ENCODE results near the gene FASN.

Gene FASN

GRCh38 chr17:82054351-82055022 is 43.5 kb downstream of the FASN start:
- DNase-seq (ENCODE audit: low read depth), result no peak
- H3K4me3 ChIP-seq (ENCODE audit: control insufficient read depth, low read depth, low read length), result no peak overlapping the region
- no peak for TF ChIP-seq CTCF (conservative IDR thresholded peaks at IDR 0.05; ENCODE audit: control insufficient read depth, insufficient read depth, low read depth, low read length)

GRCh38 chr17:82053556-82054263 is 44.3 kb downstream of the FASN start:
- no peak for TF ChIP-seq CTCF (conservative IDR thresholded peaks at IDR 0.05; ENCODE audit: control insufficient read depth, insufficient read depth, low read depth, low read length)
- no peak for DNase-seq (ENCODE audit: low read depth)
- H3K4me3 ChIP-seq (ENCODE audit: control insufficient read depth, low read depth, low read length), result no peak overlapping the region

- H3K4me3 ChIP-seq (ENCODE audit: control insufficient read depth, low read depth, low read length), result peak overlapping the region; percentile 70
- TF ChIP-seq CTCF (conservative IDR thresholded peaks at IDR 0.05; ENCODE audit: control insufficient read depth, insufficient read depth, low read depth, low read length), result no peak
- no peak for DNase-seq (ENCODE audit: low read depth)
Observed at GRCh38 chr17:82053130-82053529, 44.9 kb downstream of the FASN start.

- peak overlapping the region; percentile 70 for H3K4me3 ChIP-seq (ENCODE audit: control insufficient read depth, low read depth, low read length)
- no peak for DNase-seq (ENCODE audit: low read depth)
- no peak for TF ChIP-seq CTCF (conservative IDR thresholded peaks at IDR 0.05; ENCODE audit: control insufficient read depth, insufficient read depth, low read depth, low read length)
Observed at GRCh38 chr17:82052638-82053059, 45.4 kb downstream of the FASN start.

- TF ChIP-seq CTCF (conservative IDR thresholded peaks at IDR 0.05; ENCODE audit: control insufficient read depth, insufficient read depth, low read depth, low read length), result no peak
- DNase-seq (ENCODE audit: low read depth), result no peak
- peak within 1 kb of the TSS; percentile 70 for H3K4me3 ChIP-seq (ENCODE audit: control insufficient read depth, low read depth, low read length)
Observed at GRCh38 chr17:82051776-82052637, 46.0 kb downstream of the FASN start, which contains the start of the genes GPS1 and RFNG. TSS of gene GPS1 (plus strand) at chr17:82051898. CDS start at chr17:82051932, 34 bp downstream. TSS of gene RFNG (minus strand) at chr17:82051811. CDS start at chr17:82051766, 45 bp downstream.

Data from fibroblast of mammary gland (primary cell).